Activated T-cell treated with anti-CD3 and anti-CD28 coated beads, Interleukin-2, amount 50 U/mL, for 72 hours (primary cell): Measurements from ENCODE around the gene PRKD1. TPM values are rescaled to one million over a fixed set of nuclear protein-coding genes. Genes with fewer than 3 reads are reported as not detected.

Experiments used
- ATAC-seq, 2 donors: fragments of 150-1000 bp; cut with Tn5 transposase; replicated peaks in 1 of 2; 2 replicates each; pipeline ENCODE4 v1.10.0; 2021; ENCODE audit warnings: moderate library complexity in 2 of 2, mild to moderate bottlenecking in 1 of 2
- DNase-seq, 2 donors: peaks; one replicate each; pipeline ENCODE4 v3.0.0; 2021 to 2022; ENCODE audit warnings: mixed read lengths in 1 of 2
- H3K27ac Mint-ChIP-seq: one replicate; pipeline ENCODE4 v1.8.0; 2022; ENCODE audit warnings: mild to moderate bottlenecking, moderate library complexity, mixed read lengths
- H3K27me3 Mint-ChIP-seq: one replicate; pipeline ENCODE4 v1.8.0; 2022; ENCODE audit warnings: low read depth, mixed read lengths
- H3K36me3 Mint-ChIP-seq, 2 donors: one replicate each; pipeline ENCODE4 v1.8.0; 2022; ENCODE audit warnings: mixed read lengths in 2 of 2, mild to moderate bottlenecking in 1 of 2; ENCODE audit not compliant: insufficient read depth in 2 of 2
- H3K4me1 Mint-ChIP-seq: one replicate; pipeline ENCODE4 v1.8.0; 2022; ENCODE audit warnings: low read depth, mixed read lengths
- H3K4me3 Mint-ChIP-seq, 2 donors: one replicate each; pipeline ENCODE4 v1.8.0; 2022; ENCODE audit warnings: mild to moderate bottlenecking in 2 of 2, mixed read lengths in 2 of 2, moderate library complexity in 2 of 2
- H3K9me3 Mint-ChIP-seq, 2 donors: one replicate each; pipeline ENCODE4 v1.8.0; 2022; ENCODE audit warnings: mixed read lengths in 2 of 2
- total RNA-seq, 2 donors: library from RNA; stranded (reverse); gene quantifications; one replicate each; pipeline ENCODE4 v1.2.3, GENCODE V29; 2022

PRKD1 gene
- total RNA-seq, 2 donors from 2014 or later: not detected

DNA sequence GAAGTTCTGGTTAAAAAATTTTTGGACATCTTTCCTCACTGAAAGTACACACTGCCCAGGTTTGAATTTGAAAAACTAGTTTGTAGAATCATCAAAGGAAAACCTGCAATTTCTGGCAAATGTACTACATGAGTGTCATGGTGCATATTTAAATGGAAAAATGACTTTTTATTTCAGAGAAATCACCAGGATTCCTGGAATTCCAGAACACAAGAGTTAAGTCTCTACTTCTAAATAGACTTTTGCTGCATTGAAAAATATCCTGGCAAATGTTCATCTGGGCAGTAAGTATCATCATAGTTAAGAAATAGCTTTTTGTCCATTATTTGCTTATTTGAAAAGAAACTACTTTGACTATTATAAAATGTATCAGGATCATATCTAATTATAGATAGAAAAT, 275.1 kb downstream of the PRKD1 start:
- Mint-ChIP-seq H3K27ac (no peak overlapping the region), H3K27me3 (no peaks in the 10 kb centered on the region), H3K9me3 (peaks cover 4 to 9% of the 10 kb centered on the region in 2 donors), H3K4me3 (no peak overlapping the region), H3K36me3 (peaks cover 2% of the 10 kb centered on the region in 2 donors), H3K4me1 (no peaks in the 10 kb centered on the region)
- ATAC-seq: no peak
- DNase-seq: no peak

DNA sequence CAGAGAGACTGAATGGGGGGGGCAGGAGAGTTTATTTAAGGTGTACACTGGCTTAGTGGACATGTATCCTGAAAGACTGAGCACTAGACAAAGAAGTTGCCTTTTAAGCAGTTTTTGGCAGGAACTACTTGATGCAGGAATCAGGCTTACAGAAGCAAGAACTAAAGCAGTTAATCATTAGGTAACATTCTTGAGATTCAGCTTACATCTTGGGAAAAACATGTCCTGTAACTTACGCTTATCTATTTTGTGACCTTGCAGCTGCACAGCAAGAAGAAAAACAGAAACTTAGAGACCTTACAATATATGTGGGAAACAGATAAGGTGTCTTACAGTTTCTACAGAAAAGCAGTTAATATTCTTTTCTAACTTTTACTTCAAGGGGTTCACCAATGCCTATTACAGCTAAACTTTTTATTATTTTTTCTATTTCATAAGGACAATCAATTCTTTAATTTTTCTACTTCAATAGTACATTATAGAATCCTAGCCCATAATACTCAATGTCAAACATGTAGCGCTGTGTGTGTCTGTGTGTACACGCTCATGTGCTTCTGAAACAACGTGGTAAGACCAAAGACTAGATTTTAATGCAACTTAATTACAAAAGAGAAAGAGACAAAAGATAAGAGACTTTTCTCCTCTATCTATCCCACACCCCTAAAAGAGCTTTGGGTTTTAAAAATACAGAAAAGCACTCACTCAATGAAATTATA, 276.9 kb downstream of the PRKD1 start:
- Mint-ChIP-seq H3K27me3 (no peaks in the 10 kb centered on the region), H3K36me3 (peaks cover 2 to 3% of the 10 kb centered on the region in 2 donors), H3K4me1 (no peaks in the 10 kb centered on the region), H3K9me3 (peaks cover 7 to 11% of the 10 kb centered on the region in 2 donors), H3K27ac (no peak overlapping the region), H3K4me3 (no peak overlapping the region)
- ATAC-seq: no peak
- DNase-seq: no peak

- H3K9me3 Mint-ChIP-seq: peaks cover 8 to 13% of the 10 kb centered on the region in 2 donors
- ATAC-seq: no peak
These were observed 278.5 kb downstream of the PRKD1 start for GRCh38 chr14:29649170-29649569.

DNA sequence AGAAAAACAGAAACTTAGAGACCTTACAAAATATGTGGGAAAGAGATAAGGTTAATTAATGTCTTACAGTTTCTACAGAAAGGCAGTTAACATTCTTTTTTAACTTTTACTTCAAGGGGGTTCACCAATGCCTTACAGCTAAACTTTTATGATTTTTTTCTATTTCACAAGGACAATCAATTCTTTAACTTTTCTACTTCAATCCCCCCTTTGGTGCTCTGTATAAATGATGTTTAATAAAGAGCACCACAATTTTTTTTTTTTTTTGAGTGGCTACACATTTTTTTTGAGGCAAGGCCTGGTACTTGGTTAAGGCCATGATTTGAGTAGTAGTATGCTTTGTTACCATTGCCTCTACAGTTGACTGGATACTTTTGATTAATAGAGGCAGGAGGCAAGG, 279.6 kb downstream of the PRKD1 start:
- H3K4me1 Mint-ChIP-seq: no peaks in the 10 kb centered on the region
- peaks cover 2 to 5% of the 10 kb centered on the region in 2 donors for H3K36me3 Mint-ChIP-seq
- H3K9me3 Mint-ChIP-seq: peaks cover 8 to 13% of the 10 kb centered on the region in 2 donors
- no peak overlapping the region for H3K27ac Mint-ChIP-seq
- H3K4me3 Mint-ChIP-seq: no peak overlapping the region
- no peak for ATAC-seq
- no peaks in the 10 kb centered on the region for H3K27me3 Mint-ChIP-seq
- DNase-seq: no peak

More at GRCh38 chr14:29649170-29649569, 278.5 kb downstream of the PRKD1 start:
- Mint-ChIP-seq H3K27me3 (no peaks in the 10 kb centered on the region), H3K4me3 (no peak overlapping the region), H3K36me3 (peaks cover 2 to 5% of the 10 kb centered on the region in 2 donors), H3K4me1 (no peaks in the 10 kb centered on the region), H3K27ac (no peak overlapping the region)
- no peak for DNase-seq

GRCh38 chr14:29645117-29645516, 282.5 kb downstream of the PRKD1 start:
- no peak for DNase-seq
- Mint-ChIP-seq H3K27ac (no peak overlapping the region), H3K4me3 (no peak overlapping the region), H3K9me3 (peaks cover 7 to 11% of the 10 kb centered on the region in 2 donors), H3K27me3 (no peaks in the 10 kb centered on the region), H3K4me1 (no peaks in the 10 kb centered on the region), H3K36me3 (peaks cover 2 to 5% of the 10 kb centered on the region in 2 donors)
- no peak for ATAC-seq

DNA sequence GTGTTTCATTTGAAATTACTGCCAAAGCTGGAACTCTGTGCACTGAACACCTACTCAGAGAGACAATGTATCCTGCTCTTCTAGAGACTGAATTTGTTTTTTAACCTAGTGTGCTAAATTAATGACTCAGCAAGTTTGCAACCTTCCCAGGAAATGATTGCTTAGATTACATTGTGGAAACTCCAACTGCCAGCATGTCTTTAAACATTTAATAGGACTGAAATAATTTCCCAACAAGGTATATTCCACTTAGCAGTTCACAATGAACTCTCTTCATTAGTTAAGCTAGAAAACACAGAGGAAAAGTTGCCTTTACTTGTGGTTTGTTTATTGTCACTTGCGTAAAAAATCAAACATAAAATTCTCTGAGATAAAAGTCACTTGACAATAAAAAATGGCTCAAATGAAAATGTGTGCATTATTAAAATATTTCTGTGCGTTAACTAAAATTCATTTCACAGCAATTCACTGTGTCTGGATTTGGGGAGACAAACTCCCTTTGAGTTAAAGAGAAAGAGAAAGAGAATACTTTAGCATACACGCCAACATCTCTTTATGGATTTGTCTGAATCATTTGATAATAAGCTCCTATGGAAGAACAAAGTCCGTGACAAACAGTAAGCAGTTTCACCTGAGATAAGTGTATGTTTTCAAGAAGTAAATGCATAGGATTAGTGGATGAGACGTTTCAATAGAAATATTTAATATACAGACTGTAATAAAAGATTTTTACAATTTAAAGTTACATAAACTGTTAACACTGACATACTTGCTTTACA, 284.0 kb downstream of the PRKD1 start:
- Mint-ChIP-seq H3K36me3 (peaks cover 0 to 2% of the 10 kb centered on the region in 2 donors), H3K27me3 (no peaks in the 10 kb centered on the region), H3K9me3 (peaks cover 5 to 7% of the 10 kb centered on the region in 2 donors), H3K27ac (no peak overlapping the region), H3K4me3 (no peak overlapping the region), H3K4me1 (no peaks in the 10 kb centered on the region)
- no peak for ATAC-seq
- DNase-seq: no peak

GRCh38 chr14:29637411-29637810, 290.2 kb downstream of the PRKD1 start:
- Mint-ChIP-seq H3K4me1 (no peaks in the 10 kb centered on the region), H3K36me3 (no peaks in the 10 kb centered on the region), H3K4me3 (no peak overlapping the region), H3K27ac (no peak overlapping the region), H3K27me3 (no peaks in the 10 kb centered on the region), H3K9me3 (peaks cover 4 to 6% of the 10 kb centered on the region in 2 donors)
- DNase-seq (no peak), ATAC-seq (no peak)

DNA sequence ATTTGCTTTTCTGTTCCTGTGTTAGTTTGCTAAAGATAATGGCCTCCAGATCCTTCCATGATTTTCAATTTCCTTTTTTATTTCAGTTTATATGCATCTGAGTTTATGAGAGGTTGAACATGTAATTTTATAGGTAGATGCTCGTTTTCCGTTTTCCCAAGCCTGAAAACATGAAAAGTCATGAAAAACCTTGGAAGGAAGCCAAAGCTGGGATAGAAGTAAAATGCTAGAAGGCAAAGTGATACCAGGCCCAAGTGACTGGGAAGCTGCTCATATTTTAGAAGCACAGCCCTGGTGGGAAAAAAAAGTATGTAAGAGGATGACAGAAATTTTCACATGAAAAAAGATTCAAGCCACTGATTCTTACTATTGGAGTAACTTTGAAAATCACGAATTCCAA, 290.8 kb downstream of the PRKD1 start:
- ATAC-seq (no peak), DNase-seq (no peak)
- H3K27me3 Mint-ChIP-seq: no peaks in the 10 kb centered on the region
- H3K27ac Mint-ChIP-seq: no peak overlapping the region
- no peaks in the 10 kb centered on the region for H3K36me3 Mint-ChIP-seq
- H3K4me3 Mint-ChIP-seq: no peak overlapping the region
- no peaks in the 10 kb centered on the region for H3K4me1 Mint-ChIP-seq
- H3K9me3 Mint-ChIP-seq: peaks cover 4 to 6% of the 10 kb centered on the region in 2 donors

DNA sequence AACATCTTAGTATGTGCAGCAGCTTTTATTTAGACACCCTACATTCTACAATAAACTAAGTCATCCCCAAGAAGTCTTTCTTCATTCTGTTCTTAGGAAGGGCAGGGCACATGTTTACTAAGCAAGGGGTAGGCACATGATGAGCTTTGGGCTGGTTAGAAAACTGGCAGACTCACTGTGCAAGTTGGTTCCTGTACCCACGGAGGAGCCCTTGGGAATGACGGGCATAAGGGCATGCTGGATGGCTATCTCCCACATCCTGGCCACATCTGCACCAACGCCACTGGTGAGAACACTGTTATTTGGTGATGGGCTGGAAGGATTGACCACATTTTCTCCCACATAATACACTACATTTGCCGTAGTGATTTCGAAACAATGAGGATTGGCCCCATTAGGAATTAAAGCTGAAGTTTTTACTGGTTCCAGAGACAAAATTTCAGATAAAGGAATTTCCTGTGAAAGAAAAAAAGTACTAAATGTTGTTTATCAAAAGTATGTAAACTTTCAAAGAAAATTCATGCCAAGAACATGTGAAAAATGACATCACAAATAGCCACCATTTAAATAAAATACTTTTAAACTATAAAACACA, 297.0 kb downstream of the PRKD1 start:
- ATAC-seq (no peak), DNase-seq (no peak)
- Mint-ChIP-seq H3K27ac (no peak overlapping the region), H3K4me3 (no peak overlapping the region), H3K4me1 (no peaks in the 10 kb centered on the region), H3K27me3 (no peaks in the 10 kb centered on the region), H3K9me3 (peaks cover 7 to 10% of the 10 kb centered on the region in 2 donors), H3K36me3 (no peaks in the 10 kb centered on the region)

DNA sequence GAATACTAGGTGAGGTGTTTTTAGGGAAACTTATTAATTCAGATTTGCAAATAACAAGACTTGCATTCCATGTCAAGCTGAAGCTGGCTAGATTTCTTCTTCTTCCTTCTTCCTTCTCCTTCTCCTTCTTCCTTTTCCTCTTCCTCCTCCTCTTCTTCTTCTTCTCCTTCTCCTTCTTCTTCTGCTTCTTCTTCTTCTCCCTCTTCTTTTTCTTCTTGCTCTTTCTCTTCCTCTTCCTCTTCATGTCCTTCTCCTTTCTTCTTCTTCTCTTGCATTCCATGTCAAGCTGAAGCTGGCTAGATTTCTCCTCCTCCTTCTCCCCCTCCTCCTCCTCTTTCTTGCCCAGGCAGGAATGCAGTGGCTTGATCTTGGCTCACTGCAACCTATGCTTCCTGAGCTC, 297.8 kb downstream of the PRKD1 start:
- no peaks in the 10 kb centered on the region for H3K36me3 Mint-ChIP-seq
- H3K27me3 Mint-ChIP-seq: no peaks in the 10 kb centered on the region
- H3K9me3 Mint-ChIP-seq: peaks cover 12 to 14% of the 10 kb centered on the region in 2 donors
- no peak for ATAC-seq
- no peak overlapping the region for H3K27ac Mint-ChIP-seq
- DNase-seq: no peak
- H3K4me1 Mint-ChIP-seq: no peaks in the 10 kb centered on the region
- H3K4me3 Mint-ChIP-seq: no peak overlapping the region

DNA sequence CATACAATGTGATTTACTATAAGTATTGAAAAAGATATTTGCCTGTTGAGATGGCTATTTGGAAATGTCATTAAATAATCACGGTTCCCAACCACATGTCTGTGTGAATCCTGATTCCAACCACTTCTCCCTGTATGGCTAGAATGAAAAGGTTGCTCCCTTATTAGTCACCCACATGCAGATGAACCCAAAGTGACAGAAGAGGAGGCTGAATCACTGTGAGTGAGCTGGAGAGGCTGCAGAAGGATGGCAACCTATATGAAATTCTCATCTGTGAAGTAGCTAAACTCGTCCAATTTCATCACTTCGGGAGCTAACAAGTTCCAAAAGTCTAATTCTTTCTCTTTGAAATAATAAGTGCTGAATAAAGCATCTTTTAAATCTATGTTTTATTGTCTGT, 300.5 kb downstream of the PRKD1 start:
- no peaks in the 10 kb centered on the region for H3K36me3 Mint-ChIP-seq
- H3K27me3 Mint-ChIP-seq: no peaks in the 10 kb centered on the region
- ATAC-seq (no peak), DNase-seq (no peak)
- H3K4me3 Mint-ChIP-seq: no peak overlapping the region
- H3K27ac Mint-ChIP-seq: no peak overlapping the region
- peaks cover 8 to 11% of the 10 kb centered on the region in 2 donors for H3K9me3 Mint-ChIP-seq
- H3K4me1 Mint-ChIP-seq: no peaks in the 10 kb centered on the region

DNA sequence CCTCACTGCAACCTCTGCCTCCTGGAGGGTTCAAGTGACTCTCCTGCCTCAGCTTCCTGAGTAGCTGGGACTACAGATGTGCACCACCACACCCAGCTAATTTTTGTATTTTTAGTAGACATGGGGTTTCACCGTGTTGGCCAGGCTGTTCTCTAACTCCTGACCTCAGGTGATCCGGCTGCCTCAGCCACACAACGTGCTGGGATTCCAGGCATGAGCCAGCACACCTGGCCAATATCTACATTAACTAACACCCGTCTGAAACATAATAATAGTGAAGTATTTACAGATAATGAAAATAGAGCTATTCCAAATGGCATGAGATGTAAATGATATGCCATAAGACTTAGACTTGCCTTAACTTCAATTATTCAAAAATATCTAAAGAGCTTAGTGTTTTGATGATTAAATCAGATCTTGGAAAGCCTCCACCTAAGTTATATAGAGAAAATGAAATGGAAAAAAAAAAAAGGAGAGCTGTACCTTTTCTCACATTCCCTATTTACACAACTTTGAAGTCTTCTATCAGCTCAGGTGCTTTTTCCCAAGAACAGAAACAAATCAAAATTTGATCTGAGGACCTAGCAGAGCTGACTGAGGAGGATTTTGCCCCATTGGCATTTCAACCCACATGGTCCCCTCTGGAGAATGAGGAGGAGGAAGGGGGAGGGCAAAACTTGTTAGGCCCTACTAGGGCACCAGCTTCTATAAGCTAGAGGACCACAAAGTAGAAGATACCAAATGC, 309.2 kb downstream of the PRKD1 start:
- Mint-ChIP-seq H3K9me3 (peaks cover 9 to 10% of the 10 kb centered on the region in 2 donors), H3K27ac (no peak overlapping the region), H3K36me3 (no peaks in the 10 kb centered on the region), H3K27me3 (no peaks in the 10 kb centered on the region), H3K4me3 (no peak overlapping the region), H3K4me1 (no peaks in the 10 kb centered on the region)
- DNase-seq: no peak
- ATAC-seq: no peak

DNA sequence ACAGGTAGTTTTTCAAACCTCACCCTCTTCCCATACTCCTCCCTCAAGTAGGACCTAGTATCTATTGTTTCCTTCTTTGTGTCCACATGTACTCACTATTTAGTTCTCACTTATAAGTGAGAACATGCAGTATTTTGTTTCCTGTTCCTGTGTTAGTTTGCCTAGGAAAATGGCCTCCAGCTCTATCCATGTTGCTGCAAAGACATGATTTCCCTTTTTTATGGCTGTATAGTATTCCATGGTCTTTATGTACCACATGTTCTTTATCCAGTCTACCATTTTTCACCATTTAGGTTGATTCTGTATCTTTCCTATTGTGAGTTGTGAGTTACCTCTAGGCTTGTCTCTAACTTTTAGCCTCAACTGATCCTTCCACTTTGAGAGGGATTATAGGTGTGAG, 310.7 kb downstream of the PRKD1 start:
- ATAC-seq (no peak), DNase-seq (no peak)
- H3K27ac Mint-ChIP-seq: no peak overlapping the region
- no peaks in the 10 kb centered on the region for H3K27me3 Mint-ChIP-seq
- H3K4me3 Mint-ChIP-seq: no peak overlapping the region
- H3K36me3 Mint-ChIP-seq: no peaks in the 10 kb centered on the region
- no peaks in the 10 kb centered on the region for H3K4me1 Mint-ChIP-seq
- peaks cover 9 to 10% of the 10 kb centered on the region in 2 donors for H3K9me3 Mint-ChIP-seq
